Measurements from ENCODE around the gene TRAF1.
A peak's percentile ranks its signal among the peaks of the same experiment; 100 is the strongest.

The TRAF1 gene

DNA sequence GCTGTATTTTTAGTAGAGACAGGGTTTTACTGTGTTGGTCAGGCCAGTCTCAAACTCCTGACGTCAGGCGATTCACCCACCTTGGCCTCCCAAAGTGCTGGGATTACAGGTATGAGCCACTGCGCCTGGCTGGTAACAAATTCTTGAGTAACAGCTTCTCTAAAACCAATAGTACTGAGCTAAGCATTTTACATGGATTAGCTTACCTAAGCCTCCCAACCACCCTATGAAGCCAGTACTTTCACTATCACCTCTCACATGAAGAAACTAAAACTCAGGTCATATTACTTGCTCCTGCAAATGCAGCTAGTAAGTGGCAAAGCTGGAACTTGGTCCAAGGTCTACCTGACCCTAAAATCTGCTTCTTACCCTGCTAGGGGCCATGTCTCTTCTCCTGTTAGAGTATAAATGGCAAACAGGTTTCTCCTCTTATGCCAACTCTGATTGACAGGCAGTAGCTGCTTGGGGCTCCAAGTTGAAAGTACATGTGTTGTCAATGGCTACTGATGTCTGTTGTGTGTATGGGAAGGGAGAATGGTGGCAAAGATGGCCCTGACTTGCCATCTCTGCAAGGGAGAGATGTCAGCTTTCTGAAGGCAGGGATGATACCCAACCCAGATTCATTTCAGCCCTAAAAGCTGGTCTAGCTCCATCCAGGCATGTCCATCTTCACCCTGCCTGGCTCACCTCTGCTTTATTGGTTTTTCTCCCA lies 53.6 kb downstream of the TRAF1 start:
- DNase-seq (ENCODE audit: low read depth, low spot score): no peak

DNA sequence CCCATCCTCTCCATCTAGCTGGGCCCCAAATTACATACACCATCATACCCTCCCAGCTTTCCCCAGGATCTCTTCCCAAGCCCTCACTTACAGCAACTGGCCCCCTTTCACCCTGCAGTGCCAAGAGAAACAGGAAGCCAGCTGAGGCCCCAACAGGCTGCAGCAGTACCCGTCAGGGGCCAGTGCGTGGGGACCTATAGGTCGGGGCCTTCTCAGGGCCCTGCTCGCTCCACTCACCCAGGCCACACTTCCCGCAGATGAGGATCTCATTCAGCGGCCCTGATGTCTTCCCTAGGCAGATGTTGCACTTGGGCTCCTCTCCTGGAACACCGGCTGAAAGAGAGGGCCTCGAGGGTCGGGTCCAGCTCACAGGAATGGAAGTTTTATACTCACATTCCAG lies 56.4 kb downstream of the TRAF1 start:
- no peak for DNase-seq (ENCODE audit: low read depth, low spot score)

DNA sequence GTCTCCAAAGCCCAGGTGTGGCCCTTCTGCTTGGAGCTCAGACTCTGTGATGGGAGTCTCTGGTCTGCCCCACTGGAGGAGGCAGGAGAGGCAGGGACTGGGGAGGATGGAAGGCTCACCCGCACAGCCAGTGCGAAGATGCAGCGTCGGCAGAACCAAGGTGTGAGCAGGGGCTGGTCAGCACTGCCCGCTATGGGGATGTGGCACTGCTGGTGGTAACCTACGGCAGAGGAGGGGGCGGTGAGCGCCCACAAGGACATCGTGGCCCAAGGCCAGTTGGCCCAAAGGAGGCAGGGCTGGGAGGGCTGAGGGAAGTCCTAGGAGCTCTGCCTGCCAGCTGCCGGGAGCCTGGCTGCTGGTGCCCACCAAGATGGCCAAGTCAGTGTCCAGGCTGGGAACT lies 56.9 kb downstream of the TRAF1 start:
- DNase-seq (ENCODE audit: low read depth, low spot score): no peak

DNA sequence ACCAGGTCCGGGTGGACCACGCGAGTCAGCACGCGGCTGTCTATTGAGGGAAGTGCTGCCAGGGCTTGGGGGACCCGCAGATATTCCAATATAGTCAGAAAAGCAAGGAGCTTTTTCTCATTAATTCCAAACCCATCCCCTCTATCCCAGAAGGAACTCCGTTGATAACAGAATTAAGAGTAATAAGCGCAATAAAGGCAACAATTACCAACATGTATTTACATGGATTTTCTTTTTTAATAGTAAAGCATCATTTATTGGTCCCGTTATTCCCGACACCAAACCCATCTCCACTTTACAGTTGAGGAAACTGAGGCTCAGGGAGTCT lies 57.3 kb downstream of the TRAF1 start:
- no peak for DNase-seq (ENCODE audit: low read depth, low spot score)

DNA sequence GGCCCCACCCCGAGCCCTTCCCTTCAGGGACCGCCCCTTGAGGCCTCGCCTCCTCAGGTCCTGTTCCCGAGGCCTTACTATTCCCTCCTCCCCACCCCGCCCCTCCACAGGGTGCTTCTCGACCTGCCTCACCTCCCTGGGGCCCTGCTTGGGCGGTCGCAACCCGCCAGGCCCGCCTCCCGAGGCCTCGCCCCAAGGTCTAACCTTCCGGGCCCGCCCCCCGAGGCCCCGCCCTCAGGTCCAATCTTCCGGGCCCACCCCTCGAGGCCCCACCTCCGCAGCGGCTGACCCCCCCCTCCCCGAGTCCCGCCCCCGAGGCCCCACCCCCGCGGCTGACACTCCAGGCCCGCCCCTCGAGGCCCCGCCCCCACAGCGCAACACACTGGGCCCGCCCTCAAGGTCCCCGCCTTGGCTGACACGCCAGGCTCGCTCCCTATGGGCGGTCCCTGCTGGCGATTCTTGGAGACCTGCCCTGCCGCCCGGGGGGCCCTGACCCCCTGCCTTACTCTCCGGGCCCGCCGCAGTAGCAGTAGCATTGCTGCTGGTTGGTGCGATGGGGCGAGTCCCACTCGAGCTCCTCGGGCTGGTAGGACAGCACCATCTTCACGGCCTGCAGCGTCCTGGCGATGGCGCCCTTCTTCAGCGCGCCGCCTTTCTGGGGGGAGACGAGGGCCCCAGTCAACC lies 57.8 kb downstream of the TRAF1 start:
- peak; percentile 96 for DNase-seq (ENCODE audit: low read depth, low spot score)

DNA sequence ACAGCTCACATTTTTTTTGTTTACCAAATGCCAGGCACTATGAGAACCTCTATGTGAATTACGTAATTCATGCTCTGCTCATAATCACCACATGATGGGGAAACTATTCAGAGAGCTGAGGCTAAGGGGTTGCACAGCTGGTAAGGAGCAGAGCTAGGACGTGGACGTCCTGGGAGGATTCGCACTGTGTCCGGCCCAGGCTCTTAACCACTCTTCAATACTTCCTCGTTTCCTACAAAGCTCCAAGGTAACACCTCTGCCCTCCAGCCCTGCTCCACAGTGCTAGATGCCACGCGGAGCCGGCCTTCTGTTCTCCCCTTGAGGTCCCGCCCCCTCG lies 58.3 kb downstream of the TRAF1 start:
- no peak for DNase-seq (ENCODE audit: low read depth, low spot score)

DNA sequence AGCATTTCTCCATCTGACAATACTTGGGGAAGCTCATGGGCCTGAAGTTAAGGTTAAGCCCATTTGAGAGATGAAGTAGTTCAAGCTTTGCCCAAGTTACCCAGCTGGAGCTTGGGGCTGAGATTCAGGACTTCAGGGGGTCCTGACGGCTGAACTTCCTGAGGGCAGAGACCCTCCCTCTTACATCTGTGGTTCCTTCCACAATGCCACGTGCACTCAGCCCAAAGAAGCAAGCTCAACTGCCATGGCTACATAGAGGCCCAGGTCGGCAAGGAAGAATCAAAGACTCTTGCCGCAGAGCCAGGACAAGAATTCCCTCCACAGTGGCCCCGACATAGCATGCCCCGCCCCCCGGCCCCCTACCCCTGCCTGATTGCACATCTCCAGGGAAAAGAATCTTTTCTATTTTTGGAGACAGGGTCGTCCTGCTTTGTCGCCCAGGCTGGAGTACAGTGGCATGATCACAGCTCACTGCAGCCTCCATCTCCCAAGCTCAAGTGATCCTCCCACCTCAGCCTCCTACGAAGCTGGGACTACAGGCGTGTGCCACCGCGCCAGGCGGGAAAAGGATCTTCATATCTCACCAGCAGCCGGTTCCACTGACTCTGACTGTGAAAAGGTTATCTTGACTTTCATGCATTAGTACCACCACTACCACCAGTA lies 58.8 kb downstream of the TRAF1 start:
- DNase-seq (ENCODE audit: low read depth, low spot score): no peak

DNA sequence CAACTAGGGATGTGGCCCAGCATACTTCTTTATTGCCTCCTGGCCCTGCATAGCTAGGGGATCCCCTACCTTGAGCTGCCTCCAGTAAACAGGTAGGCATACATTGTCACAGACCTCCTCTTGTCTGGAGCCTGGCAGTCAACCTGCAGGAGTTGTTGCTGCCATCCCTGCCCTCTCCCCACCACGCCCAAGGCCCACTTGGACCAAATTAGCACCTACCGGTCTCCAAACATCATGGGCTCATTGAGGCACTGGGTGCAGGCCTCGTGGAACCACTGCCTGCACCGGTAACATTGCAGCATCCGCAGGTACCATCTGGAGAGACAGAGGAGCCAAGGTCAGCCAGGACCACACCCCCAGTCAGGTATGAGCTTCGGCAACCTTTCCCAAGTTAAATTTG lies 59.9 kb downstream of the TRAF1 start:
- DNase-seq (ENCODE audit: low read depth, low spot score): no peak

DNA sequence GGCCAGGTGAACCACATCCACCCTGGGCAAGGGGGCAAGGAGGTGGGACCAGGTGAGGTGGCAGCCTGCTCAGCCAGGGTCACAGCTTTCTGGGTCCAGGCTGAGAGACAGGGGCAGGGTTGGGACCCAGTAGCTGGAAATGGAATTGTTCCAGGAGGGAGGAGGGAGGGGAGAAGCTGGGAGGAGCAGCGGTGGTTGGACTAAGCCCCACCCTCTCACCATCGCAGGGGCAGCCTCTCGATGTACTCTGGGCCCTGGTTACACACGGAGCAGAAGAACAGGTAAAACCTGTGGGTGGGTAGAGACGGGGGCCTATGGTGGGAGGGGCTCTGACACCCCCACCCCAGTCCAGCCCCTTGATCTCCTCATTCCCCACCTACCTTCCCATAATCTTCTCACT lies 60.8 kb downstream of the TRAF1 start:
- DNase-seq (ENCODE audit: low read depth, low spot score): no peak

DNA sequence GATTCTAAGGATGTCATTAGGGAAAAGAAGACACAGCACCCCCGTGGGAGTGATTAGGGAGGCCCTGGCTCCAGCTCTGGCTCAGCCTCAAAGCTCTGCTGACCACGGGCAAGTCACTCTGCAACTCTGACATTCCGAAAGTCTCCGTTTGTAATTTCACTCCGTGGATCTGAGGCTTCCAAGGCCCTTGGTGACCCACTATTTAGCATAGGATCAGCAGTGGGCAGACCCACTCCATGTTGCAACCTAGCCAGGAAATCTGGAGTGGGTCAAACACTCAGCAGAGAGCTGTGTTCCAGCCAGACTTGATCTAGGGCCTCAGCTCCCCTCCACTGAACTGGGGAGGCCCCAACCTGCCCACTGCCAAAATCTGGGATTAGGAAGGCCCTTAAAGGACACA lies 61.4 kb downstream of the TRAF1 start:
- no peak for DNase-seq (ENCODE audit: low read depth, low spot score)

DNA sequence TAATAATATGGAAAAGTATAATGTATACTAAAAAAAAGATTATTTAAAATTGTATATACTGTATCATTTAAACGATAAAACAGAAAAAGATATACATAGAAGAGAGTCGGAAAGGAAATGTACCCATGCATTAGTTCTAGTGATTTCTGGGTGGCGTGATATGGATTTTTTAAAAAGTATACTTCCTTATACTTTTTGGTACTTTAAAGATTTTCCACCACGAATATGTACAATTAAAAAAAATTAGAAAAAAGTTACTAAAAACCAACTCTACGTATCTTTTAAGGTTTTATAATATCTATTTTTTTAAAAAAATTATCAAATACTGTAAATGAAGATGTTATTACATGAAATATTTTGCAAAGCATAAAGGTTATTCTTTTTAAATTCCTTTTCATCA lies 61.9 kb downstream of the TRAF1 start:
- DNase-seq (ENCODE audit: low read depth, low spot score): no peak

DNA sequence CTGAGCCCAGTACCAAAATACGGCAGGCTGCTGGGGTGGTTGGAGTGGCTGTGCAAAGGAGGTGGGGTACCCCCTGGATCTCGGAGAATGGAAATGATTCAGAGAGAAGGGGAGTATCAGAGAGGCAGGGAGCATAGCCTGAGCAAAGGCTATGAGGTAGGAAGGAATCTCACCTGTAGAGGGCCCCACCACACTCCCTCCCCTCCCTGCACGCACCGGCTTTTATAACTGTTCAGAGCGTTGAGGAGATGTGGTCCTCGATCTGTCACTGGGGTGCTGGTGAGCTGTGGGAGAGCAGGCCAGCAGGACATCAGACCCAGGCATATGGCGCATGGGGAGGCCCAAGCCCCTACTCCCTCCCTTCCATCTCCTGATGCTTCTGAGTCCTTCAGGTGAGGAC lies 62.8 kb downstream of the TRAF1 start:
- no peak for DNase-seq (ENCODE audit: low read depth, low spot score)

DNA sequence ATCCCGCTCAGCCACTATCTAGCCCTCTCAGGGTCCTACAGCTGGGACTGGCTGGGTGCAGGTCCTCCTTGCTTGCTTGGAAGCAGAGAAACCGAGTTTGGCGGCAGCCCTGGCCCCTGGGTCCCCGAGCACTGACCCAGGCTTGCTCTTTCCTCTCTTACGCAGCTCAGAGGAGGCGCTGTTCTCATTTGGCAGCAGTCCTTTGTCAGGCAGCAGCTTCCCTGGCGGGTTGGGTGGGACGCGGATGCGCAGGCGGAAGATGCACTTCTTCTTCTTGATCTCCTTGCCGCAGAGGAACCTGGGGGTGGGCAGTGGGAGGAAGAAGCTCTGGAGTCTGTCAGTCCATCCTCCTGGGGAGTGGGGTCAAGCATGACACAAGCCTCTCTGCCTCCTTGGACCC lies 64.1 kb downstream of the TRAF1 start:
- DNase-seq (ENCODE audit: low read depth, low spot score): no peak

DNA sequence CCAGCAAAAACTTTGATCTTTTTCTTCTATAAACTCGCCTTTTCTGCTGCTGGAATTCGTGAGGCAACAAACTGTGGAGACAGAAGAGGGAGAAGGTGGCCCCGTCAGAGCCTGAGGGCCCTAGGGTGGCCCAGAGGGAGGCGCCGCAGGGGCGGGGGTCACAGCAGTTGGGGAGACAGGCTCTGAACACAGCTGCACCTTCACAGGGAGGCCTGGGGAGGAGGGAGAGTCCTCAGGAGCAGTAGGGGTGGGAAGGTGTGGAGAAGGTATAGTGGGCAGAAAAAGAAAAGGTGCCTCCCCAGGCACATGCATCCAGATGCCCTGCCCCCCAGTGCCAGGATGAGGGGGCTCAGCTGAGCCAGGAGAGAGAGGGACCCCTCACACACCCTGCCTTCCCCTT lies 64.7 kb downstream of the TRAF1 start:
- DNase-seq (ENCODE audit: low read depth, low spot score): no peak

DNA sequence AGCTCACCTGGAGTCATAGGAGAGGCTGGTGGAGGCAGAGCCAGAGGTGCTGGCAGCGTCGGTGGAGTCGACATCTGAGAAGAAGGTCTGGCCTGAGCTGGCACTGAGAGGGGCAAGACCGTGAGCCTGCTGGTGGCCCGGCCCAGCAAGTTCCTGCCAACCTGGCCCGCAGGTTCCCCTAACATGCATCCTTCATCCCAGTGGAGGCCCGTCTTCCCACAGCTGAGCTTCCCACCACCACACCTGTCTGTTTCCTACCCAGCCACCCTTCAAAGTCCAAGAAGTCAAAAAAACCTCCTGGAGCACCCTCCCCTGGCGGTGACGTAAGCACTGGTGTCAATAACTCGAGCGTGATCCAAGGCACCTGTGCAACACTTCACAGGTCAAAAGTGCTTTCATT lies 66.5 kb downstream of the TRAF1 start:
- no peak for DNase-seq (ENCODE audit: low read depth, low spot score)

DNA sequence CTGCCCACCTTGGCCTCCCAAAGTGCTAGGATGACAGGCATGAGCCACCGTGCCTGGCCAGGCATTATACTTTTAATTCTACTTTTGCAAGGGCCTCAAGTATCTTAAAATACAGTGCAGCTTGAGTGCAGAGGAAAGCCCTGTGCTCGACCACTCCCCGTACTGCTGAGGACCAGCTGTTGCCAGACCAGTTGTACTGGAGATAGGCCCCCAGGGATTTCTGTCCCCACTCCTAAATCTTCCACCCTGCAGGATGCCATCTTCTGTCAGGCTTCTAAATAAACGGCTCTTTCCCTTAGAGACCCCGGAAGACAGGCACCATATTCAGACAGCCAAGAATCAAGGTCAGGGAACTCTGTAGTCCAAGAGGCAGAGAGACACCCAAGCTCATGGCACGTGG lies 67.2 kb downstream of the TRAF1 start:
- DNase-seq (ENCODE audit: low read depth, low spot score): no peak

DNA sequence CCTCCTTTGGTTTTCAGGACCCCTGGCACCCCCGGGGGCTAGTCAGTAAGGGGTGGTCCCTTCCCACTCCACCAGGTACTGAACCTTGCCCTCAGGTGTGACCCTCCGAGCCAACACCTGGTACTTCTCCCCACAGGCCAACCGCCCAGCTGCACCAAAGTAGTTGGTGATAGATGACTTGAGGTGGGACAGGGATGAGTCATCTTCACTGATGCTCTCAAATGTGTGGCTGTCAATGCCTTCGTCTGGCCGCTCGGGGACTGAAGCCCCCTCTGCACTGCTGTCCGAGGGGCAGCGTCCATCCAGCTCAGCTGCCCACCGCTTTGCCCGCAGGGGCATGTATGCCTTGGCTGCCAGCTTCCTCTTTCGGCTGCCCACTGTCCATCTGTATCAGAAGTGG lies 68.7 kb downstream of the TRAF1 start:
- no peak for DNase-seq (ENCODE audit: low read depth, low spot score)

DNA sequence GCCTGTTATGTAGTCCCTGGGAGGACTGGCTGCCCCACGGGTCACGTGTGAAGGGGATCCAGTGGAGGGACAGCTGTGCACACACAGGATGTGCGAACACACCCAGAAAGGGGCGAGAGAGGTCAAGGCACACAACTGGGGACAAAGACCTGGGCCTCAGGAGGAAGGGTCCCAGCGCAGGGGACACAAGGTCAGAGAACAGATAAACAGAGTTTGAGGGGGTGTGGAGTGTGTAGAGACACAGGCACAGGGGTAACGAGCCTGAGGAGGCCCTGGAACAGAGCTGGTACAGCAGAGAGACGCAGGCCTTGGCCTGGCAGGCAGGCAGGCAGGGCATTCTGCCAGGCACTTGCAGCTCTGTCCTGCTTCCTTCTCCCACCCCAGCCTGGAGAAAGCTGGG lies 69.1 kb downstream of the TRAF1 start:
- DNase-seq (ENCODE audit: low read depth, low spot score): no peak

DNA sequence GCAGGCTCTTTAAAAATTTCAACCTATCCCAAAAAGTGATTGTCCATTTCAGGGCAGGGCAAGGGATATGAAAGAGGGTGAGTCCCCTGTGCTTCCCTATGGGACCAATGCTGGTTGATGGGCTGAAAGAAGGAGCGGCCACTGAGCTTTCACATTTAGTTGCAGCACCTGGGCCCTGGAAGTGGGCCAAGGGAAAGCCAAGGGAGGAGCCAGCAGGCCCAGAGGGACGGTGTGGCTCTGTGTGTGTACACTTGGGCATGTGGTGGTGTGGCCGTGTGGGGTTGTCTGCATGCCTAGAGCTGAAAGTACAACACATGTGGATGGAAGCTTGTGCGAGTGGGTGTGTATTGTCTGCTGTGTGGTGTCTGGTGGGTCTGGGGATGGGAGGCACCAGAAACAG lies 69.9 kb downstream of the TRAF1 start:
- no peak for DNase-seq (ENCODE audit: low read depth, low spot score)

DNA sequence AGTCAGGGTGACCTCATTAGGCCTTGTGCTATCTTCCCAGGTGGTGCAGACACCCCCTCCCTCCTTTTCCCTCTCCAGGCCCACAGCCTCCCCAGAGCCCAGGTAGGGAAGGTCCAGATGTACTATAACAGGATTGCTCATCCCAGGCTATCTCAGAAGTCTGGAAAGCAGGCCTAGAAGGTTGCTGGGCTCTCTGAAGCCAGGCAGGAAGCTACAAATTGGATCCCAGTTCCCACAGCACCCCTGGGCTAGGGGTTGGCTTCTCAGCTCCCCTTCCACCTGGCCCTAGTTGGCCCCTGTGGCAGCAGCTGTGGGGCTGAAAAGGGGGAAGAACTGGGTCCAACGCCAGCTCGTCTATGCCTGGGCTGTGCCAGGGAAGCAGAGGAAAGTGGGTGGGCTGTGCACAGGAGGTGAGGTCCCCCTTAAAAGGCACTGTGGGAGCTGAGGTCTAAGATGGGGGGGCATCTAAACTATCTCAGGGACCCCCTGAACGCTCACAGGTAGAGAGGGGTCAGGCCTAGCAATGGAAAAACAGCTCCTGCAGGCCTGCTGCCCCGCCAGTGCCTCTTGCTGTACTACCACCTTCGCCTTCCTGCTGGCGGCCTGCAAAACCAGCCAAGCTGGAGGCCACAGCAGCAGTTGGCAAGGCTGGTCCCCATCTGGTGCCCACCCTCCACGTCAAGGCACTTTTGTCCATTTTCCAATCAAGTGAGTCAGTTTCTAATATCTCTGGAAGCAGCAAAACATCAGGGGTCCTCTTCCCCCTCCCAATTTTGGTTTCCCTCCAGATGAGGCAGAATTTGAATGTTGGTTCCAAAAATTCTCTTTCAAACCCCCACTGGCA lies 70.5 kb downstream of the TRAF1 start:
- DNase-seq (ENCODE audit: low read depth, low spot score): no peak

DNA sequence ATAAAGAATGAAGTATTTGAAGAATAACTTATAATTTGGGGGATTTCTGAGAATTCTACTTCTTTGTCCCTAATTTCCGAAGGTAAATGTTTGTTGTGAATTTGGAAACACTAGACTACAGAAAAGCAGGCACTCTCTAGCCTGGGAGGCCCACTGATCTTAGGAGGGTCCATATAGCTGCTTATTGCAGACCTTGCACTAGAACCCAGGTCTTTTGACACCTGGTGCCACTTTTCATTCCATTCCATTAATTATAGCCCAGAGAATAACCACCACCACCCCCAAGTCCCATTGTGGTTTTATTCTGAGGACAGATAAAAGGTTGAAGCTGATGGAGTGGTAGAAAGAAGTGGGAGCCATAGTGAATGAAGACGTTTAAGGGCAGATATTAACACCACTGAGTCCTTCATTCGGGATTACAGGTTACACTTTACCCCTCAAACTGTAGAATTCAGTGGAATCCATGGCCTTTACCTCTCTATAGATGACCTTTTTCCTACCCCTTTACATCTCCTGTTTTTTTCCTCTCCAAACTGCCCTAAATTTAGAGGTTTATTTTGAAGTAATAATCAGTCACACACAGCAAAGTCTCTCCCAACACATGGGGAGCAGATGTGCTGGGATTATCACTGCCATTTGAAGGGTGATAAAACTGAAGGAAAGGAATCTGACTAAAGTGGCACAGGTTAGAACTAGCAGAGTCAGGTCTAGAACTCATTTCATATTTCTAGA lies 71.8 kb downstream of the TRAF1 start:
- DNase-seq (ENCODE audit: low read depth, low spot score): no peak

DNA sequence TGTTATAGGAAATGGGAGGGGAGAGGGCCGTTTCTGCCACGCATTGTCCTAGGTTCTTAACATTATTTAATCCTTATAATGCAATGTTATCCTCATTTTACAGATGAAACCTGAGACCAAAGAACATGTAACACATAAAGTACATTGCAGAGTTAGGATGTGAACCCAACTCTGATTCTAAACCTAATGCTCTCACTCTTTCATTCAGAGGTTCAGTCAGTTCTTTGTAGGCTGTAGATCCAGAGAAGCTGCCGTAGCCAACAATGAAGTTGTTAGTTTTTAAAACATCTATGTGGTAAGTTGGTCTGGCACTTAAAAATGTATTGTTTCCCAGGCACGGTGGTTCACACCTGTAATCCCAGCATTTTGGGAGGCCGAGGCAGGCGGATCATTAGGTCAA lies 73.4 kb downstream of the TRAF1 start:
- DNase-seq (ENCODE audit: low read depth, low spot score): no peak
